B cell (primary cell): ENCODE results near the gene NEMP2. TPM values are rescaled to one million over a fixed set of nuclear protein-coding genes. Genes with fewer than 3 reads are reported as not detected.

Experiments used
- ATAC-seq: fragments of 200-7000 bp; cut with Tn5 transposase; one replicate; pipeline ENCODE4 v1.10.0; 2021; ENCODE audit warnings: low read depth, mild to moderate bottlenecking, moderate number of reproducible peaks, moderate library complexity
- CTCF ChIA-PET: fragments of 350-600 bp; sonication (Branson Sonifier 250); formaldehyde crosslinking; loops from one replicate; lab custom pipeline; 2021; ENCODE audit warnings: antibody characterized with exemption, inconsistent platforms; lab: Charles Lee
- POLR2A ChIA-PET: fragments of 350-600 bp; sonication (Branson Sonifier 250); formaldehyde crosslinking; loops from one replicate; lab custom pipeline; 2021; ENCODE audit warnings: antibody characterized with exemption; lab: Charles Lee
- DNase-seq: peaks from one replicate; pipeline ENCODE4 v3.0.0; 2013
- H2AFZ ChIP-seq: 2 replicates; pipeline ENCODE4 v1.6.1; 2012; ENCODE audit warnings: mild to moderate bottlenecking, low read depth, low read length; ENCODE audit not compliant: insufficient read depth, poor library complexity, severe bottlenecking
- H3K27ac ChIP-seq, 2 donors: 1 replicate in 1 of 2; 2 replicates in 1 of 2; pipeline ENCODE4 v1.5.1; 2012 to 2013; ENCODE audit warnings: low read length in 2 of 2, mild to moderate bottlenecking in 2 of 2, moderate library complexity in 1 of 2
- H3K27me3 ChIP-seq, 4 experiments: fragments of 200-600 bp in 1 of 4; sonication (generic) in 1 of 4; replicated peaks in 1 of 4; 1 replicate in 2 of 4; 2 replicates in 2 of 4; pipeline versions ENCODE4 v1.6.1 to v1.7.0; 2013 to 2016; ENCODE audit warnings: low read length in 3 of 4, mild to moderate bottlenecking in 2 of 4, mixed read lengths in 1 of 4, moderate library complexity in 1 of 4; ENCODE audit not compliant: insufficient read depth in 4 of 4, control insufficient read depth in 3 of 4; ENCODE audit errors: control extremely low read depth in 1 of 4
- H3K36me3 ChIP-seq, 2 experiments: replicated peaks in 1 of 2; 1 replicate in 1 of 2; 2 replicates in 1 of 2; pipeline versions ENCODE4 v1.6.1 to v1.7.1; 2013; ENCODE audit warnings: low read length in 1 of 2; ENCODE audit not compliant: insufficient read depth in 2 of 2, control insufficient read depth in 1 of 2; ENCODE audit errors: control extremely low read depth in 1 of 2, extremely low read depth in 1 of 2
- H3K4me1 ChIP-seq, 2 donors: fragments of 200-600 bp in 1 of 2; sonication (generic) in 1 of 2; 1 replicate in 1 of 2; 2 replicates in 1 of 2; pipeline versions ENCODE4 v1.5.1 to v1.6.1; 2013 to 2017; ENCODE audit warnings: low read length in 2 of 2; ENCODE audit not compliant: control insufficient read depth in 2 of 2, insufficient read depth in 2 of 2
- H3K4me2 ChIP-seq: replicated peaks from 2 replicates; pipeline ENCODE3; 2012; ENCODE audit warnings: mild to moderate bottlenecking, low read depth, low read length; ENCODE audit not compliant: poor library complexity, severe bottlenecking
- H3K4me3 ChIP-seq, 5 experiments: fragments of 200-600 bp in 1 of 5; sonication (generic) in 1 of 5; 1 replicate in 3 of 5; 2 replicates in 2 of 5; pipeline versions ENCODE4 v1.5.1 to v1.7.0; 2011 to 2016; ENCODE audit warnings: low read length in 4 of 5, mild to moderate bottlenecking in 4 of 5, low read depth in 2 of 5, control low read depth in 1 of 5, moderate library complexity in 1 of 5; ENCODE audit not compliant: insufficient read depth in 1 of 5; ENCODE audit errors: control extremely low read depth in 1 of 5, extremely low read depth in 1 of 5
- H3K79me2 ChIP-seq: fragments of 200-600 bp; sonication (generic); one replicate; pipeline ENCODE4 v1.6.0; 2016; ENCODE audit warnings: low read length; ENCODE audit not compliant: control insufficient read depth, insufficient read depth
- H3K9ac ChIP-seq: fragments of 200-600 bp; sonication (generic); 2 replicates; pipeline ENCODE4 v1.6.1; 2017; ENCODE audit warnings: mild to moderate bottlenecking, low read length, moderate library complexity
- H3K9me3 ChIP-seq, 3 donors: one replicate each; pipeline versions ENCODE4 v1.6.1 to v1.7.1; 2013; ENCODE audit warnings: low read length in 2 of 3; ENCODE audit not compliant: control insufficient read depth in 2 of 3, insufficient read depth in 1 of 3; ENCODE audit errors: control extremely low read depth in 1 of 3
- H4K20me1 ChIP-seq: 2 replicates; pipeline ENCODE4 v1.6.0; 2012; ENCODE audit warnings: mild to moderate bottlenecking, low read length; ENCODE audit not compliant: insufficient read depth, control insufficient read depth, poor library complexity, severe bottlenecking
- H3K27ac Mint-ChIP-seq: one replicate; pipeline ENCODE4 v1.8.0; 2021; ENCODE audit warnings: mixed read lengths
- H3K27me3 Mint-ChIP-seq: one replicate; pipeline ENCODE4 v1.8.0; 2021; ENCODE audit warnings: mixed read lengths
- H3K4me1 Mint-ChIP-seq: one replicate; pipeline ENCODE4 v1.8.0; 2021; ENCODE audit warnings: mixed read lengths
- H3K4me3 Mint-ChIP-seq: one replicate; pipeline ENCODE4 v1.8.0; 2021; ENCODE audit warnings: mixed read lengths
- H3K9me3 Mint-ChIP-seq: one replicate; pipeline ENCODE4 v1.8.0; 2022; ENCODE audit warnings: mixed read lengths; ENCODE audit not compliant: insufficient read depth
- EZH2 ChIP-seq: IDR thresholded peaks from 2 replicates; pipeline ENCODE4 v1.6.1; 2012; ENCODE audit warnings: borderline replicate concordance, low read depth, mild to moderate bottlenecking, moderate library complexity, low read length; ENCODE audit not compliant: insufficient read depth, poor library complexity, severe bottlenecking
- WGBS: methylation state at CpG from one replicate; pipeline ENCODE4 v1.1.5; 2013; ENCODE audit warnings: missing lambda C conversion rate; ENCODE audit not compliant: insufficient coverage; 5-methylcytosine and 5-hydroxymethylcytosine counted together
- intact Hi-C: fragments of 100-400 bp; cut with micrococcal nuclease; formaldehyde crosslinking; loops from one replicate; pipeline ENCODE4 v1.10.0; 2022
- polyA plus RNA-seq: library from polyadenylated mRNA; depleted of rRNA; stranded (reverse); fragments of >200 nt; gene quantifications from 2 replicates; pipeline ENCODE4 v1.2.3, GENCODE V29; 2012
- total RNA-seq, 2 donors: library from RNA; stranded (reverse); fragments of 120-200 nt in 1 of 2; gene quantifications; 1 replicate in 1 of 2; 2 replicates in 1 of 2; pipeline versions ENCODE4 v1.2.3 to v1.2.4, GENCODE V29; 2013 to 2022
- TF ChIP-seq, protein P1 (sequence below): fragments of 200-600 bp; IDR thresholded peaks from one replicate; pipeline ENCODE4 v1.8.0; 2022; ENCODE audit warnings: antibody characterized with exemption, mild to moderate bottlenecking

NEMP2 gene
- total and polyA plus RNA-seq, 2 donors (not counting 1 experiment from before 2014, with no cell fraction given): 1.3 to 17.3 TPM

GRCh38 chr2:190478572-190479195, 55.8 kb downstream of the NEMP2 start:
- no peak overlapping the region for H2AFZ ChIP-seq
- Mint-ChIP-seq H3K9me3 (no peaks in the 10 kb centered on the region), H3K27ac (no peak overlapping the region), H3K4me3 (no peak overlapping the region), H3K4me1 (no peaks in the 10 kb centered on the region), H3K27me3 (no peaks in the 10 kb centered on the region)
- no peaks in the 10 kb centered on the region for H3K9me3 ChIP-seq
- H4K20me1 ChIP-seq: no peaks in the 10 kb centered on the region
- no peak overlapping the region for H3K27ac ChIP-seq
- DNase-seq: no peak
- no peak for ATAC-seq
- no peaks in the 10 kb centered on the region for H3K4me1 ChIP-seq
- no peaks in the 10 kb centered on the region for H3K79me2 ChIP-seq
- no peak for TF ChIP-seq EZH2
- TF ChIP-seq, protein P1, sequence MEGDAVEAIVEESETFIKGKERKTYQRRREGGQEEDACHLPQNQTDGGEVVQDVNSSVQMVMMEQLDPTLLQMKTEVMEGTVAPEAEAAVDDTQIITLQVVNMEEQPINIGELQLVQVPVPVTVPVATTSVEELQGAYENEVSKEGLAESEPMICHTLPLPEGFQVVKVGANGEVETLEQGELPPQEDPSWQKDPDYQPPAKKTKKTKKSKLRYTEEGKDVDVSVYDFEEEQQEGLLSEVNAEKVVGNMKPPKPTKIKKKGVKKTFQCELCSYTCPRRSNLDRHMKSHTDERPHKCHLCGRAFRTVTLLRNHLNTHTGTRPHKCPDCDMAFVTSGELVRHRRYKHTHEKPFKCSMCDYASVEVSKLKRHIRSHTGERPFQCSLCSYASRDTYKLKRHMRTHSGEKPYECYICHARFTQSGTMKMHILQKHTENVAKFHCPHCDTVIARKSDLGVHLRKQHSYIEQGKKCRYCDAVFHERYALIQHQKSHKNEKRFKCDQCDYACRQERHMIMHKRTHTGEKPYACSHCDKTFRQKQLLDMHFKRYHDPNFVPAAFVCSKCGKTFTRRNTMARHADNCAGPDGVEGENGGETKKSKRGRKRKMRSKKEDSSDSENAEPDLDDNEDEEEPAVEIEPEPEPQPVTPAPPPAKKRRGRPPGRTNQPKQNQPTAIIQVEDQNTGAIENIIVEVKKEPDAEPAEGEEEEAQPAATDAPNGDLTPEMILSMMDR: no peak
- intact Hi-C loops: no loop called here
- H3K36me3 ChIP-seq: peaks cover 0 to 3% of the 10 kb centered on the region in 2 experiments
- no CpG with 5 or more reads among the region's 3 CpGs for WGBS
- no peak overlapping the region for H3K4me2 ChIP-seq
- no peaks in the 10 kb centered on the region for H3K27me3 ChIP-seq
- CTCF ChIA-PET: interaction anchor here (0.6 kb wide), 1 partner anchor 806 kb away, joined by 4 read pairs; no protein-coding TSS in a partner anchor
- no peak overlapping the region for H3K9ac ChIP-seq
- POLR2A ChIA-PET: no interaction called here
- H3K4me3 ChIP-seq: no peak overlapping the region

- Histone ChIP-seq H2AFZ (no peak overlapping the region), H3K36me3 (peaks cover 0 to 3% of the 10 kb centered on the region in 2 experiments), H3K9me3 (no peaks in the 10 kb centered on the region), H3K79me2 (no peaks in the 10 kb centered on the region), H3K27ac (no peak overlapping the region), H3K27me3 (no peaks in the 10 kb centered on the region), H3K4me1 (no peaks in the 10 kb centered on the region), H3K4me2 (no peak overlapping the region), H3K4me3 (no peak overlapping the region), H3K9ac (no peak overlapping the region), H4K20me1 (no peaks in the 10 kb centered on the region)
- Mint-ChIP-seq H3K27me3 (no peaks in the 10 kb centered on the region), H3K27ac (no peak overlapping the region), H3K4me1 (no peaks in the 10 kb centered on the region), H3K4me3 (no peak overlapping the region), H3K9me3 (no peaks in the 10 kb centered on the region)
- CTCF ChIA-PET: no interaction called here
- DNase-seq (no peak), ATAC-seq (no peak)
- intact Hi-C loops: no loop called here
- TF ChIP-seq, protein P1: no peak
- no peak for TF ChIP-seq EZH2
- WGBS: 100% methylated on average over 2 of the region's 4 CpGs
- POLR2A ChIA-PET: no interaction called here
These were observed 56.7 kb downstream of the NEMP2 start for GRCh38 chr2:190477661-190478454.
